Mucosa of descending colon (tissue), 3 donors: ENCODE results near the gene EDN1. TPM values are rescaled to one million over a fixed set of nuclear protein-coding genes. Genes with fewer than 3 reads are reported as not detected.

Source experiments
- ATAC-seq: fragments of 200-7000 bp; cut with Tn5 transposase; one replicate; pipeline ENCODE4 v1.9.1; 2020; ENCODE audit warnings: mild to moderate bottlenecking, moderate library complexity
- DNase-seq, 3 donors: peaks; one replicate each; pipeline ENCODE4 v3.0.0-alpha.2; 2020
- H3K36me3 ChIP-seq: fragments of 200-600 bp; one replicate; pipeline ENCODE4 v1.8.0; 2021; ENCODE audit warnings: low read depth, mild to moderate bottlenecking
- H3K4me1 ChIP-seq: fragments of 200-600 bp; one replicate; pipeline ENCODE4 v1.8.0; 2021; ENCODE audit warnings: low read depth, mild to moderate bottlenecking
- H3K4me3 ChIP-seq: fragments of 200-600 bp; one replicate; pipeline ENCODE4 v1.8.0; 2021; ENCODE audit warnings: mild to moderate bottlenecking
- H3K9me3 ChIP-seq: fragments of 200-600 bp; one replicate; pipeline ENCODE4 v1.8.0; 2021; ENCODE audit warnings: mild to moderate bottlenecking
- intact Hi-C, 2 donors: fragments of 100-400 bp; cut with DNase I in 1 of 2; cut with micrococcal nuclease in 1 of 2; formaldehyde crosslinking; loops; one replicate each; pipeline versions ENCODE4 v1.11.0 to v1.11.1; 2022; cut with DNase I, micrococcal nuclease
- total RNA-seq, 3 donors: library from RNA; stranded (reverse); fragmentation: NEBNext Ultra II Directional in 2 of 3; extraction: Animal tissue kit (Norgen Biotek cat#: 25700) in 2 of 3; gene quantifications; one replicate each; pipeline versions ENCODE4 v1.2.1 to v1.2.4, GENCODE V29; 2021 to 2023
- TF ChIP-seq, protein P1 (sequence below): fragments of 200-600 bp; IDR thresholded peaks from one replicate; pipeline ENCODE4 v1.8.0; 2022; ENCODE audit warnings: antibody characterized with exemption, mild to moderate bottlenecking
- donor health status: DM: no; HTN: no; CAD: no; lungs with moderate emphysema.
- donor health status: DM: no; HTN: no; CAD: no.
- donor health status: DM: no; HTN: yes; CAD: no.

The EDN1 gene
- total RNA-seq, 3 donors from 2014 or later, result 8.4 to 26.5 (median 14.0) TPM

DNA sequence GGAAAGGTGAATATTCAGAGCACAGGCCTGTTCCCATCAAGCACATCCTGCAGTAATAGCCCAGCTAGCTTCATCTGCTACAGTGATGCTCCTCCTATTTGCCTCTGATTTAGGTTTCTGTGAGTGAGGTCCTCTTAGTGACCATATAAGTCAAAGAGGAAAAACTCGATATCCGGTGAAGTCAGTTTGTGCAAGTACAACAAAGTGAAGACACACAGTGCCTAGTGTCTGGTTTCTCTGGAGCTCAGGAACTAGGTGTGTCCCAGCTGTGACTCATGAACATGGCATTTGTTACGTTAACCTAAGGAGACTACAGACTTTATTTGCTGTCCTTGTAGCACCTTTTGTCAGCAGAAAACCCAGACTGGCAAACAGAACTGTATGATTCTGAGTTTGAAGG, 33.9 kb downstream of the EDN1 start:
- DNase-seq, result peak in 1 of 3 donors; percentile 71
- intact Hi-C loops, result no loop called here
- H3K4me1 ChIP-seq, result peaks cover 11% of the 10 kb centered on the region
- peak; percentile 99 for ATAC-seq
- no peaks in the 10 kb centered on the region for H3K9me3 ChIP-seq
- no peaks in the 10 kb centered on the region for H3K36me3 ChIP-seq
- H3K4me3 ChIP-seq, result no peak overlapping the region
- TF ChIP-seq, protein P1, sequence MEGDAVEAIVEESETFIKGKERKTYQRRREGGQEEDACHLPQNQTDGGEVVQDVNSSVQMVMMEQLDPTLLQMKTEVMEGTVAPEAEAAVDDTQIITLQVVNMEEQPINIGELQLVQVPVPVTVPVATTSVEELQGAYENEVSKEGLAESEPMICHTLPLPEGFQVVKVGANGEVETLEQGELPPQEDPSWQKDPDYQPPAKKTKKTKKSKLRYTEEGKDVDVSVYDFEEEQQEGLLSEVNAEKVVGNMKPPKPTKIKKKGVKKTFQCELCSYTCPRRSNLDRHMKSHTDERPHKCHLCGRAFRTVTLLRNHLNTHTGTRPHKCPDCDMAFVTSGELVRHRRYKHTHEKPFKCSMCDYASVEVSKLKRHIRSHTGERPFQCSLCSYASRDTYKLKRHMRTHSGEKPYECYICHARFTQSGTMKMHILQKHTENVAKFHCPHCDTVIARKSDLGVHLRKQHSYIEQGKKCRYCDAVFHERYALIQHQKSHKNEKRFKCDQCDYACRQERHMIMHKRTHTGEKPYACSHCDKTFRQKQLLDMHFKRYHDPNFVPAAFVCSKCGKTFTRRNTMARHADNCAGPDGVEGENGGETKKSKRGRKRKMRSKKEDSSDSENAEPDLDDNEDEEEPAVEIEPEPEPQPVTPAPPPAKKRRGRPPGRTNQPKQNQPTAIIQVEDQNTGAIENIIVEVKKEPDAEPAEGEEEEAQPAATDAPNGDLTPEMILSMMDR, result no peak

- intact Hi-C loops, result no loop called here
- H3K36me3 ChIP-seq, result no peaks in the 10 kb centered on the region
- TF ChIP-seq, protein P1, result no peak
- H3K4me3 ChIP-seq, result no peak overlapping the region
- H3K9me3 ChIP-seq, result no peaks in the 10 kb centered on the region
- H3K4me1 ChIP-seq, result peaks cover 11% of the 10 kb centered on the region
- DNase-seq, result no peak
- no peak for ATAC-seq
Observed at GRCh38 chr6:12324748-12325147, 34.6 kb downstream of the EDN1 start.

- no peak overlapping the region for H3K4me3 ChIP-seq
- no peaks in the 10 kb centered on the region for H3K9me3 ChIP-seq
- intact Hi-C loops, result no loop called here
- DNase-seq (no peak), ATAC-seq (no peak)
- TF ChIP-seq, protein P1, result no peak
- no peaks in the 10 kb centered on the region for H3K36me3 ChIP-seq
- H3K4me1 ChIP-seq, result peaks cover 11% of the 10 kb centered on the region
Observed at GRCh38 chr6:12325872-12326271, 35.7 kb downstream of the EDN1 start.

DNA sequence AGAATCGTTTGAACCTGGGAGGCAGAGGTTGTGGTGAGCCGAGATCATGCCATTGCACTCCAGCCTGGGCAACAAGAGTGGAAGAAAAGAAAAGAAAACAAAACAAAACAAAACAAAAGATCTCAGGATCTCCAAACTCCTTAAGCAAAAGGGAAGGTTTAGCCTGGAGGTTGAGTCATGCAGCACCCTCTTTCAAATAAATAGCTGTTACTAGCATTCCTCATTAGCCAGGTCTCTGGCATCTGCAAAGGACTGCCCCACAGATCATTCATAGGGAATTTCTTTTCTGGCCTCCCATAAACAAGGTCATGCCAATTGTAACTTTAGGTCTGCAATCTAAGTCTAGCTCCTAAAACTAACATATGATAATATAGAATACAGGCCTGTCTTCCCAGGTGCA, 37.2 kb downstream of the EDN1 start:
- DNase-seq (no peak), ATAC-seq (no peak)
- Histone ChIP-seq H3K4me1 (peaks cover 19% of the 10 kb centered on the region), H3K36me3 (no peaks in the 10 kb centered on the region), H3K4me3 (no peak overlapping the region), H3K9me3 (no peaks in the 10 kb centered on the region)
- intact Hi-C loops, result no loop called here
- TF ChIP-seq, protein P1, result no peak

DNA sequence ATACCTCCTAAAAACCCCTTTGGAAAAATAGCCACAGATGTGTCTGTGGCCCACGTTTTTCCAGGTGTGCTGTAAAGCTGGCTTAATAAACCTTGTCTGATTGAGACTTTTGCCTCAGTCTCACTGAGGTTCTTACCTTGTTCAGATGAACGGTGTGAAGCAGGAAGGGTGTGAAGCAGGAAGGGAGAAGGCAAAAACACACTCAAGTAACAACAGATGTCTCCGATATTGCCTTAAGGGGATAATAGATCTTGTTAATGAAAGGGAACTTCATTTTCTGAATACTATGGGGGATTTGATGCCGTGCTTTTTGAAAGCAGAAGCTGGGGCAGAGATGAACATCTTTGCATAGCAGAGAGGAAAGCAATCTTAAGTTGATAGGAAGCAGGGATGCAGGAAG, 37.8 kb downstream of the EDN1 start:
- TF ChIP-seq, protein P1, result no peak
- Histone ChIP-seq H3K4me3 (no peak overlapping the region), H3K36me3 (no peaks in the 10 kb centered on the region), H3K9me3 (no peaks in the 10 kb centered on the region), H3K4me1 (peaks cover 24% of the 10 kb centered on the region)
- DNase-seq (no peak), ATAC-seq (no peak)
- intact Hi-C loops, result no loop called here

DNA sequence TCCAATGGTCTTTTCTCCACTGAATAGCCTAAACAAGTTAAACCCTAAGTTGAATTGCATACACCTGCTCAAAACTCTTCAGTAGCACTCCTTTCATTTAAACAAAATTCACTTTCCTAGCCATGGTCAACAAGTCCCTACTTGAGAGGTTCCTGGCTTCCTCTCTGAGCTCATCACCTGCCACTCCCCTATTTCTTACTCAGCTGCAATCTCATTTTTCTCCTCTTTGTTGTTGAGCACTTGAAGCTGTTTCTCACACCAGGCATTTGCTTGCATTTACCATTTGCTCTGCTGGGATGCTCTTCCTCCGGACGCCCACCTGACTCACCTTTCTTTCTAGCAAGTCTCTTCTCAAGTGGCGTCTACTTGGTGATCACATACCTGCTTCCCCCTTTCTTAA, 38.5 kb downstream of the EDN1 start:
- no peaks in the 10 kb centered on the region for H3K9me3 ChIP-seq
- intact Hi-C loops, result no loop called here
- DNase-seq (no peak), ATAC-seq (no peak)
- peaks cover 25% of the 10 kb centered on the region for H3K4me1 ChIP-seq
- no peaks in the 10 kb centered on the region for H3K36me3 ChIP-seq
- H3K4me3 ChIP-seq, result no peak overlapping the region
- TF ChIP-seq, protein P1, result no peak
